SIG-M5 treated with dmso at 0.1 percent for 504 hours (cell line): ENCODE data around the gene TENM3.

Source experiments
- DNase-seq: peaks from one replicate; lab custom pipeline; 2025; ENCODE audit not compliant: unreplicated experiment; lab: John Stamatoyannopoulos, UW

Gene TENM3

GRCh38 chr4:182549356-182549755, 306.2 kb downstream of the TENM3 start:
- DNase-seq = no peak

GRCh38 chr4:182552948-182553347, 309.7 kb downstream of the TENM3 start:
- DNase-seq = no peak

DNA sequence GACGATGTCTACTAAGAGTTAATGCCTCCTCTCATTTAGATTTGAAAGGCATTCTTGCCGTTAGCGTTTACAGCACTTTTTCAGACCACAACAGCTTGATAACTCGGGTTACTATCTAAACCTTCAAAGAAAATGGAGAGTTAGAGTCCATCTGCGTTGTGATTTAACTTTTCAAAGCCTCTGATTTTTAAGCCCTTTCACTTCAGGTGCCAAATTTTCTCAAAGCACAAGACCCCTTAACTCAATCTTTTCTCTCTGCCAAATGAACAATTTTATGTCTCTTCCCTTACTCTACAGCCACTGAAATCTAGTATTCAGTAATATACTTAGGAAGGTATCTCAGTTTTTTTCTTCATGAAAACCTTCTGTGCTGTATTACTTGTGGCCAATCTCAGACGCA, 310.5 kb downstream of the TENM3 start:
- no peak for DNase-seq

DNA sequence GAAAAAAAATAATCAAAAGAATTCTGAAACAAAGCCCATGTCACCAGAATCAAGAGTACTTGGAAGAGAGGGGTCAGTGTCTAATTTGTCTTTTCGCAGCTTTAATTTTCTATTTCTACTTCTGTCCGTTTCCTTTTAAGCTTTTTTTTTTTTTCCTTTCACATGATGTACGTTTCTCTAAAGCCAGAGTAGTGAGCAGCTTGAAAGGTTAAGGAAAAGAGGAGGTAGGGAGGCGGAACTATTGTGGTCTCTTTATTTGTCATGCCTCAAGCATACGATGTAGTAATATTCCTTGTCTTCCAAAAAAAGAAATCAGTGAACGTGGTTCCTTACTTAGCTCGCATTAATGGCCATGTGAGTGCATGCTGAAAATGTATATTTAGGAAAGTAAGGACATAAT, 311.5 kb downstream of the TENM3 start:
- DNase-seq = no peak

- no peak for DNase-seq
These were observed 312.8 kb downstream of the TENM3 start for GRCh38 chr4:182555997-182556418.

DNA sequence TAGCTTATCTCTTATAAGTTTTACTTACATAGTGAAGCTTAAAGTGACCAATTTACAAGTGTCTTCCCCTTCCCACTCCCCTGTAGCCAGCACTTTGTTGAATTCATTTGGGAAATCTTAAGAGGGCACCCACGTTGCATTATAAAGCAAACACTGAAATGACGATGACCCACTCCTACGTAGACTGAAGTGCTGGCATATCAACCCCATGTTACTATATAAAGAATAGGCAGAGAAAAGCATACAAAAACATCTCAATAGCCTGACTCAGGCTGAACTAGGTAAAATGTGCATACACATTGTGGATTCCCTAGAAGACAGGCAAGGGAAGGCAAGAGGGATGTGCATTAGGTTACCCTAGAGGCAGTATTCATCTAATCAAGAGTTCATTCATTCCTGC, 313.4 kb downstream of the TENM3 start:
- DNase-seq = no peak

DNA sequence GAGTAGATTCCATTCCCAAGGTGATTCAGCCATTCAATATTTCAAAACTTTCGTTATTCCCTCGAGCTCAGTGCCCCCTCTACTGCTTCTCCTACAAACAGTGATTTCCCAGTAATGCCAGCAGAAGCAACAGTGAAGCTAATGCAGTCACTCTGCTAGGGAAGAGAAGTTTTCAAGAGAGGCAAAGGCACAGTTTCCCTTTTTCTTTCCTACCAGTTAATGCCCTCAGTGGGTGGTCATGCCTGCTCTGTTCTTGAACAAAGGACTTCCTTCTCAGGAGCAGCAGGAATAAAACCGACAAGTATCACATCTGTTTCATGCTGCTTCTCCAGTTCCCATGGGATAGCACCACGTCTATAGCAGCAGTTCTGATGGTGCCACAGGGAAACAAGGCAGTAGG, 317.2 kb downstream of the TENM3 start:
- no peak for DNase-seq

DNA sequence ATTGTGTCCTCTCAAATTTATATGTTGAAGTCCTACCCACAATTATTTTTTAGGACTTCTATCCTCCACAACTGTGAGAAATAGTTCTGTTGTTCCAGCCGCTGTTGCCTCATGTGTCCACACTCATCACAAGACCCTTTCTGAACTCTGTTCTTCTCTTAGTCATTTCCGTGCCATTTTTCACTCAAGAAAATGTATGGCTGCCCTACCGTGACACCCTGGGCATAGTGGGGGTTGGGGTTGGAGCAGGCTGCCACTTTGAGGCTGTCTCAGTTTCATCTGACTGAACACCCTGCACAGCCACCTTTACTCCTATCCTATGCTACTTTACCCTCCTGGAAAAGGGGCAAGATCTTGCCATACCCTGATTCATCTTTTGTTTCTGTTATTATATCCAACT, 319.1 kb downstream of the TENM3 start:
- DNase-seq = no peak

DNA sequence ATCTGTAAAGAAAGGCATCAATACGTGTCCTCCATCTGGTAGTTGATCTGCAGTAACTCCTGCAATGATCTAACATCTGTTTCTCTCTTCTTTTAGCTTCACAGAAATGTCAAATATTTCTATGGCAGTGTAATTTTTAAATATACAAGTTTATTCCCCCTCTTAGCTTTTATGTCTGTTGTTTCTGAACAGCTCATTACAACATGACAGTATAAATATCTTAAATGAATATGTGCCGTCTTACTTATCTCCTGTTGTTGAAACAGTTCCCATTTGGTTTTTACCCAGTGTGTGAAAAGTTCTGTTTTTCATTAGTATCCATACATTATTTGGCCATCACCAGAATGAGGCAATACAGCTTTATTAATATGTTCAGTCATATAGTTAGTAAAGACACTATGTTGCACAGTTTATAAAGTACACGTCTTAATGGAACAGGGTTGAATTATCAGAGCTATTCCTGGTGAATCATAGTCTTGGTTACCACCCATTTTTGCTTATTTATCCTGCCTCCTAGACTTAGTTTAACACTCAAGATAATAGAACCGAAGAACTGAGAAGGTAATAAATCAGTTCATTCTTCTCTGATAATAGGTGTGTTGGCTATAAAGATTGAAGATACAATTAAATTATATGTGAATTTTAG, 321.6 kb downstream of the TENM3 start:
- no peak for DNase-seq

GRCh38 chr4:182567119-182567518, 323.9 kb downstream of the TENM3 start:
- DNase-seq = no peak

DNA sequence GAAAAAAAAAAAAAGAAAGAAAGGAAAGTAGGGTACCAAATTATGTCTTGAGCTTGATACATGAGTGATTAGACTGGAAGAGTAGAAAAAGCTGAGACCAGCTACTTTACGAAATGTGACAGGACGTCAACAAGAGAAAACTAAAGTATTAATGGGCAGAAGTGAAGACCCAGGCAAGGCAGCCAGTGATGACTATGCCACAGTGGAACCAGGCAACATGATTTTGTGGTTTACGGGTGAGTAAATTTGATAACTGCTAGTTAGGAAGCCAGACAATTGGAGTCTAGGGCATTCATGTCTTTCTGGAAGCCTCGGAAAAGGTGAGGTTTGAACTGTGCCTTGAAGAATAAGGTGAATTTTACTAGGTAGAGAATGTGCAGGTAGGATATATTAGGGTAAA, 326.4 kb downstream of the TENM3 start:
- DNase-seq = no peak

DNA sequence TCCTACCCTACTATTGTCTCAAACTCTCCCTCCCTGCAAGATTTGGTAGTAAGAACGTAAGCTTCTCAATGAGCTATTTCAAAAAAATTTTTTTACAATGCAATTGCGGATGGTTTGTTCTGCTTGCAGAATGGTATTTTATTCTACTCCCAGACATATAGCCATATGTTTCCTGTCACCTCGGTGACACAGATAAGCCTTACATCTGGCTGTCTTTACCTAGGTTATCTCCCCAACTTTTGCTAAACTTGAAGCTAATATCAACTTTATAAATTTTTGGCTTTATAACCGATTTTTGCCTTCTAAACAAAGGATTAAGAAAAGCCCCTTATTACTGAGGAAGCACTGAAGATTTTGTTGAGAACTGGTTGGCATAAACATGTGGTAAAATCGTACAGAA, 331.5 kb downstream of the TENM3 start:
- no peak for DNase-seq

GRCh38 chr4:182575225-182575624, 332.0 kb downstream of the TENM3 start:
- no peak for DNase-seq

DNA sequence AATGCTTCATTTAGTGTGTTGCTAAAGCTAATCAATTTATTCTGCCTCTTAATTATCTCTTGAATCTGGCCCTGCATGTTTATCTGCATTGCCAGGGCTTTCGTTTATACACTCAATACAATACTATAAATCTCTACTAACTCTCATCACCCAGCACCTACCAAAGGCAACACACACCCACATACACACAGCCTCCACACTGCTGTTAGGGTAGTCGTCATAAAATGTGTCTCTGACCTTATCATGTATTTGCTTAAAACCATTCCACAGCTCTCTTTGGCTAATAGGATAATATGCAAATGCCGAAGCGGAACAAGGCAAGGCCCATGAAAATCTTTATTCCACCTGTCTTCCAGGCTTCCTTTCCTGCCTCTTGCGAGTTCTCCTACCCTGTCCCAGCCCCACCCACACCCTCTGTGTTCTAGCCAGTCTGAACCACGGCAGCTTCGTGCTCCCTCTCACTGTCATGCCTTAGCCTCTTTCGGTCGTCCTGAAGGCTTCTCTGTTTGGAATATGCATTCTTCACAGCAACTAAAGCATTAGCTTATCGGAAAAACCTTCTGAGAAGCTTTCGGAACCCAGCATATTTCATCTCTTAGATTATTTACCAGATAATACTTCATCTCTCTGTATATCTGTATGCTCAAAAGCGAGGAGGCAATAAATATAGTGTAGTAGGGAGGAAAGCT, 333.5 kb downstream of the TENM3 start:
- no peak for DNase-seq

GRCh38 chr4:182577411-182577810, 334.2 kb downstream of the TENM3 start:
- DNase-seq = no peak

- DNase-seq = no peak
These were observed 335.2 kb downstream of the TENM3 start for GRCh38 chr4:182578402-182578801.

GRCh38 chr4:182582245-182582644, 339.0 kb downstream of the TENM3 start:
- no peak for DNase-seq

- no peak for DNase-seq
These were observed 340.7 kb downstream of the TENM3 start for GRCh38 chr4:182583703-182584415.

DNA sequence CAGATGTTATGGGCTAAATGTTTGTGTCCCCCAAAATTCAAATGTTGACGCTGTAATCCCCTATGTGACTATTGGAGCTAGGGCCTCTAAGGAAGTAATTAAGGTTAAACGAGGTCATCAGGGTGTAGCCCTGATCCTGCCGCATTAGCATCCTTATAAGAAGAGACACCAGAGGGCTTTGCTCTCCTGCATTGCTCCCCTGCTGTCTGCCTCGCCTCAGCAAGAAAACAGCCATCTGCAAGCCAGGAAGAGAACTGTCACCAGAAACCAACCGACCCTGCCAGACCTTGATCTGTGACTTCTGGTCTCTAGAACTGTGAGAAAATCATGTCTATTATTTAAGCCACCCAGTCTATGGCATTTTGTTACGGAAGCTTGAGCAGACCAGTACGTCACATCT, 342.1 kb downstream of the TENM3 start:
- no peak for DNase-seq

- DNase-seq = no peak
These were observed 345.9 kb downstream of the TENM3 start for GRCh38 chr4:182589100-182589499.

- no peak for DNase-seq
These were observed 350.2 kb downstream of the TENM3 start for GRCh38 chr4:182593402-182593801.

GRCh38 chr4:182593864-182594263, 350.7 kb downstream of the TENM3 start:
- no peak for DNase-seq
